Activated T-helper 17 cell treated with anti-CD3 and anti-CD28 coated beads, Interleukin-2, amount 50 U/mL, for 72 hours (primary cell): ENCODE results near the gene AP3M1. TPM values are rescaled to one million over a fixed set of nuclear protein-coding genes. Genes with fewer than 3 reads are reported as not detected.
"Not testable (repeated sequence)": the region's sequence is repeated elsewhere in the genome, so short reads cannot be mapped to it uniquely, and the experiment has no call there.

Source experiments
- ATAC-seq: fragments of 150-1000 bp; cut with Tn5 transposase; replicated peaks from 2 replicates; pipeline ENCODE4 v1.10.0; 2021; ENCODE audit warnings: mild to moderate bottlenecking, moderate library complexity
- H3K27ac Mint-ChIP-seq: one replicate; pipeline ENCODE4 v1.8.0; 2022; ENCODE audit warnings: mixed read lengths
- H3K27me3 Mint-ChIP-seq: one replicate; pipeline ENCODE4 v1.8.0; 2022; ENCODE audit warnings: mixed read lengths
- H3K36me3 Mint-ChIP-seq: one replicate; pipeline ENCODE4 v1.8.0; 2022; ENCODE audit warnings: low read depth, mild to moderate bottlenecking, mixed read lengths
- H3K4me1 Mint-ChIP-seq: one replicate; pipeline ENCODE4 v1.8.0; 2022; ENCODE audit warnings: mixed read lengths
- H3K4me3 Mint-ChIP-seq: one replicate; pipeline ENCODE4 v1.8.0; 2022; ENCODE audit warnings: mild to moderate bottlenecking, mixed read lengths
- H3K9me3 Mint-ChIP-seq: one replicate; pipeline ENCODE4 v1.8.0; 2022; ENCODE audit warnings: mixed read lengths
- total RNA-seq, 2 donors: library from RNA; stranded (reverse); gene quantifications; one replicate each; pipeline ENCODE4 v1.2.3, GENCODE V29; 2022

AP3M1 gene
- total RNA-seq, 2 donors from 2014 or later, result 32.5 to 55.0 TPM

- H3K27ac Mint-ChIP-seq, H3K4me3 Mint-ChIP-seq, H3K4me1 Mint-ChIP-seq, H3K9me3 Mint-ChIP-seq, ATAC-seq, H3K27me3 Mint-ChIP-seq: not testable (repeated sequence)
- H3K36me3 Mint-ChIP-seq, result peaks cover 33% of the 10 kb centered on the region
Measured at GRCh38 chr10:74146980-74147379, 3.6 kb downstream of the AP3M1 start.

- peak overlapping the region; percentile 11 for H3K27ac Mint-ChIP-seq
- no peak for ATAC-seq
- H3K27me3 Mint-ChIP-seq, result no peaks in the 10 kb centered on the region
- H3K9me3 Mint-ChIP-seq, result no peaks in the 10 kb centered on the region
- H3K4me3 Mint-ChIP-seq, result no peak overlapping the region
- peaks cover 33% of the 10 kb centered on the region for H3K36me3 Mint-ChIP-seq
- peaks cover 9% of the 10 kb centered on the region for H3K4me1 Mint-ChIP-seq
Measured at GRCh38 chr10:74145133-74145532, 5.5 kb downstream of the AP3M1 start.

GRCh38 chr10:74140553-74140952, 10.1 kb downstream of the AP3M1 start:
- H3K4me1 Mint-ChIP-seq, result no peaks in the 10 kb centered on the region
- H3K4me3 Mint-ChIP-seq, result no peak overlapping the region
- H3K36me3 Mint-ChIP-seq, result peaks cover 42% of the 10 kb centered on the region
- H3K27ac Mint-ChIP-seq, result no peak overlapping the region
- no peaks in the 10 kb centered on the region for H3K27me3 Mint-ChIP-seq
- H3K9me3 Mint-ChIP-seq, result no peaks in the 10 kb centered on the region
- ATAC-seq, result no peak

GRCh38 chr10:74139981-74140380, 10.6 kb downstream of the AP3M1 start:
- no peak for ATAC-seq
- no peaks in the 10 kb centered on the region for H3K4me1 Mint-ChIP-seq
- H3K4me3 Mint-ChIP-seq, result no peak overlapping the region
- H3K36me3 Mint-ChIP-seq, result peaks cover 45% of the 10 kb centered on the region
- H3K9me3 Mint-ChIP-seq, result no peaks in the 10 kb centered on the region
- H3K27me3 Mint-ChIP-seq, result no peaks in the 10 kb centered on the region
- H3K27ac Mint-ChIP-seq, result no peak overlapping the region

- not testable (repeated sequence) for ATAC-seq, H3K27me3 Mint-ChIP-seq, H3K27ac Mint-ChIP-seq, H3K4me3 Mint-ChIP-seq, H3K9me3 Mint-ChIP-seq, H3K4me1 Mint-ChIP-seq
- H3K36me3 Mint-ChIP-seq, result peaks cover 56% of the 10 kb centered on the region
Measured at GRCh38 chr10:74138596-74138995, 12.0 kb downstream of the AP3M1 start.

GRCh38 chr10:74137992-74138391, 12.6 kb downstream of the AP3M1 start:
- Mint-ChIP-seq H3K27ac (no peak overlapping the region), H3K36me3 (peaks cover 62% of the 10 kb centered on the region), H3K9me3 (no peaks in the 10 kb centered on the region), H3K27me3 (no peaks in the 10 kb centered on the region), H3K4me3 (no peak overlapping the region), H3K4me1 (no peaks in the 10 kb centered on the region)
- ATAC-seq, result no peak

GRCh38 chr10:74135452-74135851, 15.2 kb downstream of the AP3M1 start:
- no peaks in the 10 kb centered on the region for H3K4me1 Mint-ChIP-seq
- no peak for ATAC-seq
- H3K27me3 Mint-ChIP-seq, result no peaks in the 10 kb centered on the region
- no peaks in the 10 kb centered on the region for H3K9me3 Mint-ChIP-seq
- H3K36me3 Mint-ChIP-seq, result peaks cover 81% of the 10 kb centered on the region
- no peak overlapping the region for H3K27ac Mint-ChIP-seq
- no peak overlapping the region for H3K4me3 Mint-ChIP-seq

GRCh38 chr10:74133923-74134820, 16.5 kb downstream of the AP3M1 start:
- no peaks in the 10 kb centered on the region for H3K9me3 Mint-ChIP-seq
- ATAC-seq, result no peak
- H3K4me3 Mint-ChIP-seq, result no peak overlapping the region
- no peak overlapping the region for H3K27ac Mint-ChIP-seq
- H3K27me3 Mint-ChIP-seq, result no peaks in the 10 kb centered on the region
- H3K4me1 Mint-ChIP-seq, result no peaks in the 10 kb centered on the region
- H3K36me3 Mint-ChIP-seq, result peaks cover 90% of the 10 kb centered on the region

GRCh38 chr10:74123081-74123480, 27.5 kb downstream of the AP3M1 start:
- Mint-ChIP-seq H3K9me3 (no peaks in the 10 kb centered on the region), H3K27me3 (no peaks in the 10 kb centered on the region), H3K4me3 (no peak overlapping the region), H3K36me3 (peaks cover 97% of the 10 kb centered on the region), H3K4me1 (peaks cover 7% of the 10 kb centered on the region), H3K27ac (peak overlapping the region; percentile 31)
- ATAC-seq, result no peak

GRCh38 chr10:74122060-74122459, 28.6 kb downstream of the AP3M1 start:
- Mint-ChIP-seq H3K36me3 (peaks cover 97% of the 10 kb centered on the region), H3K27me3 (no peaks in the 10 kb centered on the region), H3K4me1 (peaks cover 7% of the 10 kb centered on the region), H3K27ac (peak overlapping the region; percentile 31), H3K4me3 (no peak overlapping the region), H3K9me3 (no peaks in the 10 kb centered on the region)
- no peak for ATAC-seq

- Mint-ChIP-seq H3K9me3 (no peaks in the 10 kb centered on the region), H3K4me3 (no peak overlapping the region), H3K4me1 (peaks cover 7% of the 10 kb centered on the region), H3K27me3 (no peaks in the 10 kb centered on the region), H3K27ac (peak overlapping the region; percentile 31), H3K36me3 (peaks cover 100% of the 10 kb centered on the region)
- ATAC-seq, result no peak
Measured at GRCh38 chr10:74121368-74121767, 29.3 kb downstream of the AP3M1 start.

- no peaks in the 10 kb centered on the region for H3K27me3 Mint-ChIP-seq
- peak overlapping the region; percentile 31 for H3K27ac Mint-ChIP-seq
- H3K4me3 Mint-ChIP-seq, result no peak overlapping the region
- no peak for ATAC-seq
- peaks cover 7% of the 10 kb centered on the region for H3K4me1 Mint-ChIP-seq
- H3K9me3 Mint-ChIP-seq, result no peaks in the 10 kb centered on the region
- H3K36me3 Mint-ChIP-seq, result peaks cover 100% of the 10 kb centered on the region
Measured at GRCh38 chr10:74120911-74121310, 29.7 kb downstream of the AP3M1 start.

- peaks cover 100% of the 10 kb centered on the region for H3K36me3 Mint-ChIP-seq
- no peaks in the 10 kb centered on the region for H3K9me3 Mint-ChIP-seq
- H3K27me3 Mint-ChIP-seq, result no peaks in the 10 kb centered on the region
- ATAC-seq, result no peak
- H3K4me1 Mint-ChIP-seq, result peaks cover 11% of the 10 kb centered on the region
- no peak overlapping the region for H3K4me3 Mint-ChIP-seq
- peak overlapping the region; percentile 84 for H3K27ac Mint-ChIP-seq
Measured at GRCh38 chr10:74118804-74119203, 31.8 kb downstream of the AP3M1 start.

GRCh38 chr10:74117738-74118137, 32.9 kb downstream of the AP3M1 start:
- Mint-ChIP-seq H3K4me3 (no peak overlapping the region), H3K4me1 (peaks cover 12% of the 10 kb centered on the region), H3K27ac (peak overlapping the region; percentile 84), H3K36me3 (peaks cover 99% of the 10 kb centered on the region), H3K27me3 (no peaks in the 10 kb centered on the region), H3K9me3 (no peaks in the 10 kb centered on the region)
- peak; percentile 49 for ATAC-seq

- Mint-ChIP-seq H3K36me3 (peaks cover 99% of the 10 kb centered on the region), H3K27ac (peak overlapping the region; percentile 75), H3K4me1 (peaks cover 10% of the 10 kb centered on the region), H3K9me3 (no peaks in the 10 kb centered on the region), H3K27me3 (no peaks in the 10 kb centered on the region), H3K4me3 (no peak overlapping the region)
- no peak for ATAC-seq
Measured at GRCh38 chr10:74114041-74114448, 36.6 kb downstream of the AP3M1 start.
